Glomerular visceral epithelial cell (primary cell): Measurements from ENCODE around the gene LEF1.

ENCODE experiments used
- DNase-seq: peaks from one replicate; pipeline ENCODE4 v3.0.0-alpha.2; 2016; ENCODE audit errors: extremely low spot score

The LEF1 gene

DNA sequence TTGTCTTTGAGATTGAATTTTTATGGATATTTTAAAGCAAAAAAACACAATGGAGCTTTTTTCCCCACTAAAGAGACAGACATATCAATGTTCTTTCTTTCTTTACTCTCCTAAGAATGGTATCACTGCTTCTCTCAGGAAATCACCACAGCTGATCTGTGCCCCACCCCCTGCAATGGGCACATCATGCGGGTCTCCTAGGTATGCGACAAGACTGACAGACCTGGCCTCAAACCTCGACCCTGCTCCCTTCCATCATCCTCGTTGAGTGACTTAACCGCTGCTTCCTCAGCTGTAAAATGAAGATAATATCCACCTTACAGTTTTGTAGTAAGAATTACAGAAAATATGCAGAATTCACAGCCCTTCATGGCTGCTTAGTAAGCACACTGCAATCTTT lies 58.3 kb downstream of the LEF1 start:
- no peak for DNase-seq

DNA sequence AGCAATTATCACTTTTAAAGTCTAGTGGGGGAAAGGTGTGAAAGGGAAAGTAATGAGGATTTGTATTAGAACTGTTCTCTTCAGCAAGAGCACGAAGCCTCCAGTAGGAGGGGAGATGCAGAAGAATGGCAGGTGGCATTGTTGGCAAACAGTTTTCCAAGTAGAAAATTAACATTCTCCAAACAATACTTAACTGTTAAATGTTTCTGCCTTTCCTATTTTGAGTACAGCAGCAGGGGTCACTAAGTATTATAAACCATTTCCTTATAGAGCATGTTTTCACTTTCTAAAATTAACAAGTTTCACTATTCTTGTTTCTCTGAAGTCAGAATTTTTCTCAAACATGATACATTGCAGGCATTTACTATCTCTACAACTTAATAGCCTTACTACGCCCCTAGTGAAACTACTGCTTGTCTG lies 58.7 kb downstream of the LEF1 start:
- DNase-seq, result no peak

DNA sequence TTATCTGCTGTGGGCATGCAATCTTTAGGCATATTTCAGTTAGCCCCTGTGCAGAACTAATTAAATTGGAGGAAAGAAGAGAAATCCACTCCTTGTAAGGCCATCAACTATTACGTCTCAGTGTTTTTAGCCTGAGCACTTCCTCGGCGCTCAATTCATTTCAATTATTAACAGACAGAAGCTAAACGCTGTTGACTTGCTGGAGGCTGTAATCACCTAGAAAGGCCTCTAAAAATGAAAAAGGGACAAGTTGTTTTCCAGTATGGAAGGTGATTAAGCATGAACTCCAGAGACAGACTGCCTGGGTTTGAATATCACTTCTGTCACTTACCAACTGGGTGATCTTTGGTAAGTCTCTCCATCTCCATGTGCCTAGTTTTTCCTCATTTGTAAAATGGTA lies 59.6 kb downstream of the LEF1 start:
- no peak for DNase-seq

DNA sequence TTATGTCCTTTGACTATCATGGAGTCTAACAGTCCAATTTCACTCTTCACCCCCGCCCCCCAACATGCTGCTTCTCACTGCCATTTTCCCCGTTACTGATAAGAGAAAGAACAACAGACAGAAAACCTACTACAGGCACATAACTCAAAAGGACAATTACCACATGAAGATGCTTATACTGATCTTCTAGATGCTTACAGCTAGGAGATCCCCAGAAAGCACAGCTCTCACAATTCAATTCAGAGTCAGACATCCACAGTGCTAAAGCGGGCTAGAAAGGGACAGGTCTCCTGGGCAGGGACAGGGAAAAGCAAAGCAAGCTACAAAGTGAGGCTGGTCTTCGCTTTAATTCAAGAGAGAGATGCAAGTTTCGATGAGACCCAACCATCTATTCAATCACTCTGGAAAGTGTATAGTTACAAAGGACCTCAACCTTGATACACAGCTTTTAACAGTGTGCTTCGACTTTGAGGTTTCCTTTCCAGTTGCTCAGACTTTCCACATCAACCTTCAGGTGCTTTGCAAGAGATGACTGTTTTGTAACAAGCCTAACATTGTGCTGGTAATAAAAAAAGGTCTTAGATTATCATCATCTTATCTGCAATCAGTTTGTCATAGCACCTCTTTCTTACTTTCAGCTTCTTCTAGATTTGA lies 60.9 kb downstream of the LEF1 start:
- DNase-seq, result no peak

DNA sequence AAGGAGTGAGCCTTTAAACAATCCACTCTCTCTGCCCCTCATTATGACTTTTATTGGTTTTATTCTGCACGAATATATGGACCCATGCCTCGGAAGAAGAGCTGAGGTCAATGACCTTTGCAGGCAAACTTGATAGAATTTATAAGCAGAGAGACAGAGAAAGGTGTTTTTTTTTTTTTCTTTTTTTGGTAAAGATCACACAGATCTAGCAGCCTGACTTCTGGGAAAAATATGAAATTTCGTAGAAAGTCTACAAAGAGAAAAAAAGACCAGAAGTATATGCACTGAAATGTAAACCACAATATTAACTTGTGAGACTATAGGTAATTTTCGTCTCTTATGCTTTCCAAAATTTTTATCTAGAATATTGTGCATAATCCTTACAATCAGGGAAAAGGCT lies 61.6 kb downstream of the LEF1 start:
- DNase-seq, result no peak

DNA sequence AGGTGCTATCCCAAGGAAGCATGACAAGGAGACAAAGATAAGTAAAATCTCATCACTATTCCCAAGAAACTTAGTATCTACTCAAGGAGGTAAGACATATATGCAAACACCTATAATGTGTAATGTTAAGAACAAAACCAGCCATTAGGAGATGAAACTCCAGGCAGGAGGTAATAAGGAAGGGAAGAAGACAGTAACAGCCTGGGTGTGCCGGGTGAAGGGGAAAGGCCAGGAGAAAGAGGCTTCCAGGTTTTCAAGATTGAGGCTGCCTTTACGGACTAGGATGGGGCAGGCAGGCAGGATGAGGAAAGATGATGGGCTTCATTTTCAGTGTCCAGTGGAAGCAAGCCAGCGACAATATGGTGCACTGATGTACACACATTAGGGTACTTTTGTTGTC lies 62.5 kb downstream of the LEF1 start:
- no peak for DNase-seq

DNA sequence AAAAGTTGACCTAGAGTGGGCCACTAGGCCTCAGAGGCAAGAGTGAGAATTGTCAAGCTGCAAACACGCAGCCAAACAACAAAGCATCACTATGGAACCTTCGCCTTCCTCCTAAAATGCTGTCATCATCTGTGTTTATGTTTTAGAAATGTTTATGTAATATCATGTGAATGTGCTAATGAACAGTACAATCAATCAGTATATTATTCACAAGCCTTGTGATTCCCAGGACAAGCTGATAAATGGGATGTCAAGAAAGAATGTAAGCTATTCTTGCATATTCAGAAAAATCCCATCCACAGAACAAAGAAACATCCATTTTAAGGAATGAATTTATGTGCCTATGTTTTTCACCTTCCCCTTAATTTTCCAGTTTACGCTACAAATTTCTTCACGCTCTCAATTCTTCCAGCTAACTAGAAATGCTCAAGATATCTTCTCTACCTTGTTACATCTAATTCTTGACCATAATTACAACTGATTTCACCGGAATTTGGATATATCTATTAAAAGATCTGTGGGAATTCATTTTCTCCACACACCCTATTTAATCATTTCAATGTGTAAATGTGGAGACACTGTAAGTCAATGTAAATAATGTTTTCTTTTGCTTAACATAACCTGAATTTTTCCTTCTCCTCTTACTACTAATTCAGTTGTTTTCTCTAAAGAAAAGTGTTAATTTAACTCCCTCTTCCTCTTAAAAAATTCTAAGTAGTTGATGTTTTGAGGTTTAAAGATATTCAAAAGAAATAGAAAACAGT lies 65.5 kb downstream of the LEF1 start:
- DNase-seq, result no peak

DNA sequence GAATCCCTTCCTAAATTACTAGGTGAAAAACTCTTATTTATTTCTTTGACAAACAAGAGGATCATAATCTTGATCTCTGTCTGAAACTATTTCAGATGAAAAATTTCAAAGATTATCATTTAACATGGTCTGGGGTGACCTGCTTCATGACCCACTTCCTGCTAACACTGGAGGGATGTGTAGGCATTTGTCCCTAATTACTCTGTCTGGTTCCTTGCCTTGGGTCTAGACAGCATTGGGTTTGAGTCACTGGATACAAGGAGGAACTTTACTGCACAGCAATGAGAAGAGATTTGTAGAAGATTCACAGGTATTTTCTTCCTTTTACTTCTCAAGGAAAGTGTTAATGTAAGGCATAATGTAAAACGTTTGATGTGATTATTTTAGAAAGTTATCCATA lies 67.9 kb downstream of the LEF1 start:
- DNase-seq, result no peak

DNA sequence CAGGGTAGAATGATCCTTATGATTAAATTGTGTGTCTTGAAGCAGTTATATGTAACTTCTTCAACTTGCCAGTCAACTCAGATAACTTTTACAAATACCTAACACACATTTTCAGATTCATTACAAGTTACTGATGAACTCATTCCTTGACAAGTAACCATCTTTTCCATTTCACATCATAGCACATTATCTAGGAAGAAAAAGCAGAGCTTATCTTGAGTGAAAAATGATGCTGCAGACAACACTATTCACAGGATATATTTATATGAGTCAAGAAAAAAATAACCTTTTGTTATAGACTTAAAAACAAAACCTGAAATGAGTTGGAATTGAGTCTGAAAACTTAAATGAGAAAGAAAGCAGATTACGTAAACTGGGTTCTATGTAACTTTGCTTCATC lies 68.9 kb downstream of the LEF1 start:
- DNase-seq, result no peak

DNA sequence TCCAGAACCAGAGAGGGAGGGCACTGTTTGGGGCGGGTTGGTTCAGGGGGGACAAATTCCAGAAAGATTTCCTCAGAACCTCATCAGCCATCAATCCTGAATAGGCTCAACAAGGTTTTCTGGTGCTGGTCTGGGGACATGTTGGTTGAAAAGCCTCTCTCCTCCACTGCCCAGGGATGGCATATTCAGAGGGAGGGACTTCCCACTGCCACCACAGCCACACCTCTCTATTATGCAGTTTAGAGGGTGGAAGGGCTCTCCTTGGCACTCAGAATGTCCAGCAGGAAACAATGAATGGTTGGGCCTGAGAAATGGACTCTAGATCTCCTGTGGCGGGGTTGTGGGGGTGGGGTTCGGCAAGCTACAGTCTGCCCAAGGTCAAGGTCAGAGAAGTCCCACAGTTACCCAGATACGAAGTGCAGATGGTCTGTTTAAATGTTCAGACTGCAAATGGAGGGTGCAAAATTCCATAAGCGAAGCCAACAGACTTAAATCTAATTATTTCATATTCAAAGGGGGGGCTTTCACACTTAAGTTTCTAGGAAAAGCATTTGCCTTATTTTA lies 70.7 kb downstream of the LEF1 start:
- no peak for DNase-seq

DNA sequence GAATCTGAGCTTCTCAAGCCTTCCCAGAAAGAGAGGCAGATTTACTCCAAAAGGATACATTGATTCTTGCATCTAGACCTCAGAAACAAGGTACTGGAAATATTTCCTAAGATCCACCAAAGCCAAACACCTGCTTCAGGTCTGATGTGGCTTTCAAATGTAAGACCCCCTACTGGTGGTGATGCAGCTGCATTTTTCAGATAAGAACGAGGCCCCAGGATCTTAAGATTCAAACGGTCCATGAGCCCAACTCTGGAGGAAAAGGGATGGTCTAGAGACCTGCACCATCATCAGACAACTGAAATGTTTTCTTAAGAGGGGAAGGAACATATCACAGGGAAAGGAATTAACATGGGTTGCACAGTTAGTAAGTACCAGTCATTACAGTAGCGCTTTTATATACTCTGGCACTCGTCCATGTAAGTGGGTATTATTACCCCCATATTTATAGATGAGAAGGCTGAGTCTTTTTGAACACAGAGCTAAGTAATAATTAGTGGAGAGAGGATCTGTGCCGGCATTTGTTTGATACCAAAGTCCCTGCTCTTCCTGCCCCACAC lies 73.7 kb downstream of the LEF1 start:
- DNase-seq, result no peak

DNA sequence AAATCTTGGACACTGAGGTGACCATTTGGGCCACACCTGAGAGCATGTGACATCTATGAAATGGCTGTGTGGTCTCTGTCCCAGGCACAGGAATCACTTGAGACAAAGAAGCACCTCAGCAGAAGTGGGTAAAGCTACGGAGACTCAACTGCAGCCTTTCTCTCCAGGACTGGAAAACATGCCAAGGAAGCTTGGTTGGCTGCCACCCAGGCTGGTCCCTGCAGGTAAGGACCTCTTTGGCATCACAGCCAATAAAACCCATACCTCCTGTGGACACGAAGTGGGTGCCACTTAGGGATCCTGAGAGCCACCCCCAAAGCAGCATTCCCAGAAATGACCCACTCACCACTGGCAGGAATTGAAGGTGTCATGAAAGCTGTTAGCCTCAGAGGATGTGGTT lies 74.6 kb downstream of the LEF1 start:
- DNase-seq, result no peak

DNA sequence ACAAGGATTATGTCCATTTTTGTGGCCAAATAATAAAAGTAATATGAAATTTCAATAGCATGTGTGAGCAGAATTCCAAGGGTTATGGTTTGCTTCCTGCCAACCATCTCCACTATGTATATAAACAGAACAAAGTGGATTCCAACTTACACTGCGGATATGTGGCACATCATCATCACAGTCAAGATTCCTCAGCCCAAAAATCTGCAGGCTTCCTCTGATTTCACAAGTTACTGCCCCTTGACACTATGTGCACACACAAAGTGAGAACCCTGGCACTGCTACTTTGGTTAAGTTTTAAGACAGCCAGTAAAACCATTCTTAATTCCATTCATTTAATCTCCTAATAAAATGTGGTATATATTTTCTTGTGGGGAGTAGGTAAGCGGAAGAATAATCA lies 76.4 kb downstream of the LEF1 start:
- no peak for DNase-seq

DNA sequence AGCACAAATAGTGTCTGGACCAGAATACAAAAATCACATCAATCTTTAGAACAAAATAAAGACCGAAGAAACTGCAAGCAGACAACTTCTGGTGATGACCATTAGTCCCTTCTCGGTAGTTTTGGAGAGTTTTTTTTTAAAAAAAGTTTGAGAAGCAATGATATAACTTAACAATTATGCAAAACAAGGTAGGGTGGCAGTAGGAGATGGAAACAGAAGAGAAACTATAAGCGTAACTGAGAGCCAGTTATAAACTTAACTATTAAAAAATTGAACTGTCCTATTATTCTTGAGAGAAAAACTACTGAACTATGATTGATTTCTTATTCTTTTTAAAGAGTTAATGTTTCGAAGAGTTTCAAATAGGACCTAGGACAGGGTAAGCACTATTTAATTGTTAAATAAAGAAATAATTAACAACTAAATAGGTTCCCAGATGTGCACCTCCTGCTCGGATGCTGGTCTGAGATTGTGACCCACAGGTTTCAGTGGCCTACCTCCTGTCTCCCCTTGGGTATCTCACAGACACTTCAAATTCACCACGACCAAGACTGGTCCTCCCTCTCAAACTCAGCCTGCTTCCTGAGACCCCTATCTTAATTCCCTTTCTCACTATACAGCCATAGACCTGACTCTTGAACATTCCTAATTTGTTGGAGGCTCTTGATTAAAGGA lies 81.3 kb downstream of the LEF1 start:
- DNase-seq, result no peak

DNA sequence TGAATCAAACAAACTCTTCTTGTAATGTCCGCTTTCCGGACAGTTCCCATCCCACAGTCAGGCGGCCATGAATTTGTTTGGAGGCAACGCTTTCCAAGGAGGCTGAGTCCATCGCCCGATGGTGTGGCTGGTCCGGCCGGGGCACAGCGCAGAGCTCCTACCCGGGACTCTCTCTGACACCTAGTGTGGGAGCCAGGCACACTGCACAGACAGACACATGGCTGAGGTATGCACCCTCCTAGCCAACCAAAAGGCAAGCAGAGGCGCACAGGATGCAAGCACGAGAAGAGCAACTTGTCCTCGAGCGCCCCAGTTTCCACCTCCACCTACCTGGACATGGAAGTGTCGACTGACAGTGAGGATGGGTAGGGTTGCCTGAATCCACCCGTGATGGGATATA lies 87.5 kb downstream of the LEF1 start:
- no peak for DNase-seq

DNA sequence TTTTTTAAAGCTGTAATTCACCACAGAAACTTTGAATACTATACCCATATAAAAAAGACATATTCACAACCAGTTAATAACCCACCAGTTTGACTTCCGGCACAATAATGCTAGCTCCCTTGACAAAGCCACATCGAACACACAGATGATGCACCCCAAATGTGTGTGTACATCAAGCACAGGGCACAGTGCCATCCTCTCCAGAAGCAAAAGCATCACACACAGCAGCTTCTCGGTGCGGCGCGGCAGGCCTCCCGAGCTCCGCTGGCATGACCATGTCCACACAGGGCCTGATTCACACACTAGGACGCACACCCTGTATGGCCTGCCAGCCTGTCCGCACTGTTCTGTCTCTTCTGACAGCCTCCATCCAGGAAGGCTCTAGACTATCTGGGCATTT lies 88.0 kb downstream of the LEF1 start:
- no peak for DNase-seq

DNA sequence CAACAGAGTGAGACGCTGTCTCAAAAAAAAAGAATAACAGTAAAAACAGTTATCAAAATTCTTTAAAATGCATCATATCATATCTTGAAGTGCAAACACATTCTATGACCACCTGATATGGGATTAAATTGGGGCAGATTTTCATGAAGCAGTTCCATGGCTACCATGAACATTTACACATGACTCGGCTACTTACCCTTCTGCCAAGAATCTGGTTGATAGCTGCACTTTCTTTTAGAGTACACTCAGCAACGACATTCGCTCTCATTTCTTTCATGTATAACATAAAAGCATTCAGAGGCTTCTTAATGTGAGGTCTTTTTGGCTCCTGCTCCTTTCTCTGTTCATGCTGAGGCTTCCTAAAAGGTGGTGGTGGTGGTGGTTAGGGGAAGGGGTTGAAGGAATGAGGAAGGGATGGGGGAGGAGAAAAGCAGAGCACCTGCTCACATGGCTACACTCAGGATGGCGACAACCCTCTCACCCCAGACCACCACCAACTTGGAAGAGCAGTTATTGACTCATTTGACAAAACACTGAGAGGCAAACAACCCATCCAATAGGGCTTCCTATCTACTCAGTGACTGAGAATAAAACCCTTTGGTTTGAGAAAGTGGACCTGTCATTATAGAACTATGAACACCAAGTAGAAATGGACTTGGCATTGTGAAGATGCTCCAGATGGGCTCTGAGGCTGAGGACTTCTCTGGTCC lies 90.6 kb downstream of the LEF1 start:
- DNase-seq, result no peak

DNA sequence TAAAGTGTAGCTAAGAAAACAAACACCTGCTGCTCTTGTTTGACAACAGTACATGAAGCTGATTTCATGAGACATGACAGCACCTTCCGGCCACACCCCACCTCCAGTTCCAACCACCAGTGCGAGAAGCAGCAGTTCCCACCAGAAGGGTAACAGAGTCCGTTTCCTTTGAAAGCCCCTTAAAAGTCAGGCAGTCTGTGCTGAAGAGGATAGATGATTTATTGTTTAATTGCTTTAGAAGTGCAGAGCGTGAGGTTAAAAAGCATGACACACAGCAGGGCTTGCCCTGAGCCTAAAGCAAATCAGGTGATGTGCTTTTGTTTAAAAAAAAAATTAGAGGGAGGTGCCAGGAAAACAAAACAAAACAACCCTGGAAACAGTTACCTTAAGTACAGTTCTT lies 96.4 kb downstream of the LEF1 start:
- DNase-seq, result no peak

DNA sequence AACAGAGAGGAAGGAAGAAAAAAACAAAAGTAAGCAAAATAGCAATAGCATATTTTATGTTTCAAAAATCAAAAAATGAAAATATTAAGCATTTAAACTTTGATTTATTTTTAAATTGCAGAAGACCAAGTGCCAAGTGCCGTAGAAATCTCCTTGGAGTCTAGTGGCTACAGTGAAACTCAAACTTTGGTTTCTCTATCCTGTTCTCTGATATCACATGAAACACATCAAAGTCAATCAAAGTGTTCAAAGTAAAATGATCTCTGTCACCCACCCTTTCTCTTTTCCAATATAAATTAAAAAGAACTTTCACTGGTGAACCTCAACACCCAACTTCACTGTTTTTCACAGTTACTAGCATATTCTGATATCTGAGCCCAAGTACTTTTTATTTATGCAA lies 98.0 kb downstream of the LEF1 start:
- no peak for DNase-seq

DNA sequence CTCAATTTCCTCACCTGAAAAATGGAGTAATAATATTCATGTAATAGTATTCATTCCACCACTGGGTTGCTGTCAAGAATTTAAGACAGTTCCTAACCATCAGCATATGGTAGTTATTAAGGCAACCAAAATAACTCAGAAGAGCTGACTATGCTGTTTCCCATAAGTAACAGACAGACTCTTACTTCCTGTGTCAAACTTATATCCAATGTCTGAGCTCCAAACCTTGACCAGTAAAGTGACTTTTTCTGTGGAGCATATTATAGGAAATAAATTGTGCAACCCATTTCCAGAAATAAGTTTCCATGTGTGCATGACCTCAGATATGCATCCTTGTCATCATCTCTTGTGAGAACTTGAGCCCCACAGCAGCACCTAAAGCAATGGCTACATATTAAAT lies 100.3 kb downstream of the LEF1 start:
- DNase-seq, result no peak

DNA sequence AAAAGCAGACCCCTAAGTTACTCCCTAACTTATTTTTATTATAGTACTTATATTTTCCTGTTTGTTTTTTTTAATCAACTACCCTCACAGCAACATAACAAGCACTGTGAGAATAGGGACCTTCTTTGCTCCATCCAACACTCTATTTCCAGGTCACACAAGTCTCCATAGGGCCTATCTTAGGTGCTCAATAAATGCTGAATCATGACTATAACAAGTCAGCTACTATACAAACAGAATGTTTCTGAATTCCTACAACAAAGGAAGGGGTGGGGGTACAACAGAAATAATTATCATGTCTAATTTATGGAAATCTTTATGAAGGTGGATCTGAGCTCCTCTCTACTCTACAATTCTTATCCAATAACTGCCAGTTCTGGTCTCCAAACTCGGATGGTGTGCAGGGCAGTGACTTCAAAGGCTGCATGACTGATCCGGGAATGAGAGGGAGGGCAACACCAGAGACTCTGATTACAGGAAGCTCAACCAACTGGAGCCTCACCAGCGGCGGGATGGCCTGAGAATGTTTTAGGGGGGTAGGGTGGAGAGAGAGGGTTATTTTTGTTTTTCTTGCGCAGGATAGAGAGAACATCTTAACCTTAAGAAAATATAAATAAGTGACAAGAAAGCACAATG lies 107.9 kb downstream of the LEF1 start:
- peak; percentile 11 for DNase-seq
